Gastroesophageal sphincter (tissue), 4 donors: ENCODE data around the gene PAPPA. TPM values are rescaled to one million over a fixed set of nuclear protein-coding genes. Genes with fewer than 3 reads are reported as not detected.

Experiments
- ATAC-seq: fragments of 150-250 bp; one replicate; pipeline ENCODE4 v1.9.1; 2016; ENCODE audit warnings: mild to moderate bottlenecking, moderate library complexity
- H3K27ac ChIP-seq, 4 donors: fragments of 200-600 bp; sonication (generic) in 3 of 4; 1 replicate in 3 of 4; 2 replicates in 1 of 4; pipeline ENCODE4 v1.5.1; 2016 to 2019
- H3K27me3 ChIP-seq: fragments of 200-600 bp; sonication (generic); one replicate; pipeline ENCODE4 v1.5.1; 2019
- H3K36me3 ChIP-seq, 2 donors: fragments of 200-600 bp; sonication (generic); one replicate each; pipeline ENCODE4 v1.5.1; 2019; ENCODE audit warnings: control low read depth in 1 of 2
- H3K4me1 ChIP-seq, 3 donors: fragments of 200-600 bp; sonication (generic); 1 replicate in 2 of 3; 2 replicates in 1 of 3; pipeline ENCODE4 v1.5.1; 2016 to 2019; ENCODE audit warnings: control low read depth in 2 of 3
- H3K4me3 ChIP-seq, 2 donors: fragments of 200-600 bp; sonication (generic); one replicate each; pipeline ENCODE4 v1.5.1; 2019; ENCODE audit warnings: mild to moderate bottlenecking in 1 of 2, moderate library complexity in 1 of 2
- H3K9me3 ChIP-seq, 3 donors: fragments of 200-600 bp; sonication (generic); one replicate each; pipeline ENCODE4 v1.5.1; 2017 to 2019; ENCODE audit warnings: control low read depth in 2 of 3
- CTCF ChIP-seq, 4 experiments: fragments of 200-600 bp in 2 of 4; fragments of 450-650 bp in 2 of 4; sonication (generic) in 1 of 4; IDR thresholded peaks; one replicate each; pipeline ENCODE4 v1.5.1; 2017 to 2019; ENCODE audit warnings: antibody characterized with exemption in 4 of 4, mild to moderate bottlenecking in 2 of 4, moderate library complexity in 2 of 4
- EP300 ChIP-seq: sonication (generic); formaldehyde crosslinking; IDR thresholded peaks from one replicate; pipeline ENCODE4 v1.6.1; 2017; ENCODE audit warnings: antibody characterized with exemption, mild to moderate bottlenecking
- POLR2A ChIP-seq, 2 donors: fragments of 450-650 bp; IDR thresholded peaks; one replicate each; pipeline ENCODE4 v1.6.1; 2017; ENCODE audit warnings: antibody characterized with exemption in 2 of 2, mild to moderate bottlenecking in 2 of 2, moderate library complexity in 1 of 2
- POLR2AphosphoS5 ChIP-seq: sonication (generic); formaldehyde crosslinking; IDR thresholded peaks from one replicate; pipeline ENCODE4 v1.6.1; 2017; ENCODE audit warnings: antibody characterized with exemption
- WGBS, 2 donors: methylation state at CpG; one replicate each; pipeline ENCODE4 v1.1.5; 2018; ENCODE audit warnings: low coverage in 1 of 2; 5-methylcytosine and 5-hydroxymethylcytosine counted together
- total RNA-seq, 4 donors: library from RNA; depleted of rRNA; stranded (reverse); fragments of >200 nt; gene quantifications; one replicate each; pipeline ENCODE4 v1.1.0, GENCODE V29; 2016

Gene PAPPA
- total RNA-seq, 4 donors from 2014 or later = 1.9 to 5.7 (median 3.2) TPM

GRCh38 chr9:116300360-116300870, 146.8 kb downstream of the PAPPA start:
- Histone ChIP-seq H3K4me1 (no peaks in the 10 kb centered on the region), H3K27me3 (no peaks in the 10 kb centered on the region), H3K36me3 (no peaks in the 10 kb centered on the region), H3K9me3 (no peaks in the 10 kb centered on the region), H3K27ac (no peak overlapping the region), H3K4me3 (no peak overlapping the region)
- no peak for TF ChIP-seq POLR2A (IDR thresholded peaks at IDR 0.05)
- no peak for TF ChIP-seq POLR2AphosphoS5
- no peak for TF ChIP-seq CTCF (IDR thresholded peaks at IDR 0.05)
- TF ChIP-seq EP300 = no peak
- ATAC-seq = no peak
- WGBS, 2 donors = 56 to 77% methylated on average over 2 of the region's 2 CpGs

GRCh38 chr9:116303270-116303669, 149.7 kb downstream of the PAPPA start:
- TF ChIP-seq POLR2A (IDR thresholded peaks at IDR 0.05) (no peak), CTCF (IDR thresholded peaks at IDR 0.05) (no peak), POLR2AphosphoS5 (no peak), EP300 (no peak)
- Histone ChIP-seq H3K27ac (no peak overlapping the region), H3K4me1 (no peaks in the 10 kb centered on the region), H3K36me3 (no peaks in the 10 kb centered on the region), H3K9me3 (no peaks in the 10 kb centered on the region), H3K27me3 (no peaks in the 10 kb centered on the region), H3K4me3 (no peak overlapping the region)
- ATAC-seq = no peak
- 80 to 88% methylated on average over 1 to 3 of the region's 5 CpGs for WGBS, 2 donors

- no peaks in the 10 kb centered on the region for H3K9me3 ChIP-seq
- no peak overlapping the region for H3K4me3 ChIP-seq
- TF ChIP-seq CTCF (IDR thresholded peaks at IDR 0.05) (no peak), EP300 (no peak), POLR2A (IDR thresholded peaks at IDR 0.05) (no peak), POLR2AphosphoS5 (no peak)
- no peak overlapping the region for H3K27ac ChIP-seq
- no peak for ATAC-seq
- 62 to 90% methylated on average over 2 to 3 of the region's 3 CpGs for WGBS, 2 donors
- no peaks in the 10 kb centered on the region for H3K4me1 ChIP-seq
- no peaks in the 10 kb centered on the region for H3K36me3 ChIP-seq
- H3K27me3 ChIP-seq = no peaks in the 10 kb centered on the region
Observed at GRCh38 chr9:116303886-116304538, 150.4 kb downstream of the PAPPA start.

GRCh38 chr9:116304761-116305160, 151.2 kb downstream of the PAPPA start:
- no peak overlapping the region for H3K27ac ChIP-seq
- H3K4me1 ChIP-seq = no peaks in the 10 kb centered on the region
- WGBS, 2 donors = 61 to 80% methylated on average over 3 to 4 of the region's 5 CpGs
- ATAC-seq = no peak
- TF ChIP-seq POLR2AphosphoS5 (no peak), POLR2A (IDR thresholded peaks at IDR 0.05) (no peak), EP300 (no peak), CTCF (IDR thresholded peaks at IDR 0.05) (no peak)
- H3K36me3 ChIP-seq = no peaks in the 10 kb centered on the region
- H3K9me3 ChIP-seq = no peaks in the 10 kb centered on the region
- no peaks in the 10 kb centered on the region for H3K27me3 ChIP-seq
- no peak overlapping the region for H3K4me3 ChIP-seq

GRCh38 chr9:116308076-116308475, 154.5 kb downstream of the PAPPA start:
- H3K4me3 ChIP-seq = no peak overlapping the region
- WGBS, 2 donors = 54 to 70% methylated on average over 3 to 4 of the region's 4 CpGs
- TF ChIP-seq POLR2A (IDR thresholded peaks at IDR 0.05) (no peak), CTCF (IDR thresholded peaks at IDR 0.05) (no peak), EP300 (no peak), POLR2AphosphoS5 (no peak)
- ATAC-seq = no peak
- H3K27me3 ChIP-seq = no peaks in the 10 kb centered on the region
- H3K9me3 ChIP-seq = no peaks in the 10 kb centered on the region
- H3K4me1 ChIP-seq = no peaks in the 10 kb centered on the region
- H3K36me3 ChIP-seq = no peaks in the 10 kb centered on the region
- H3K27ac ChIP-seq = no peak overlapping the region
